Kidney (tissue), 14 donors: ENCODE data around the gene RALGPS1. TPM values are rescaled to one million over a fixed set of nuclear protein-coding genes. Genes with fewer than 3 reads are reported as not detected.

Experiments used
- DNase-seq, 5 donors: peaks; one replicate each; pipeline ENCODE4 v3.0.0-alpha.2; 2013 to 2020
- FAIRE-seq: peaks from 2 replicates; lab custom pipeline; 2012; peaks lifted over from hg19 to GRCh38; lab: Jason Lieb, UNC
- H3K27ac ChIP-seq, 2 donors: one replicate each; pipeline ENCODE4 v1.7.0; 2013; ENCODE audit warnings: low read depth in 2 of 2, low read length in 2 of 2, inconsistent platforms in 1 of 2
- H3K27me3 ChIP-seq: one replicate; pipeline ENCODE4 v1.7.1; 2013; ENCODE audit warnings: low read length, inconsistent platforms; ENCODE audit not compliant: control insufficient read depth, insufficient read depth
- H3K36me3 ChIP-seq, 3 donors: one replicate each; pipeline versions ENCODE4 v1.7.0 to v1.7.1; 2013; ENCODE audit warnings: low read length in 3 of 3, control low read depth in 1 of 3, inconsistent platforms in 1 of 3; ENCODE audit not compliant: insufficient read depth in 3 of 3, control insufficient read depth in 2 of 3
- H3K4me1 ChIP-seq, 3 donors: one replicate each; pipeline versions ENCODE4 v1.7.0 to v1.7.1; 2013; ENCODE audit warnings: low read length in 3 of 3, inconsistent platforms in 1 of 3, low read depth in 1 of 3; ENCODE audit not compliant: control insufficient read depth in 2 of 3, insufficient read depth in 2 of 3
- H3K4me3 ChIP-seq, 3 donors: one replicate each; pipeline versions ENCODE4 v1.7.0 to v1.8.1; 2013; ENCODE audit warnings: low read length in 3 of 3, control low read depth in 1 of 3, inconsistent platforms in 1 of 3
- H3K9ac ChIP-seq, 3 donors: one replicate each; pipeline versions ENCODE4 v1.7.0 to v1.7.1; 2013; ENCODE audit warnings: low read length in 3 of 3, control low read depth in 1 of 3, inconsistent platforms in 1 of 3
- H3K9me3 ChIP-seq, 3 donors: one replicate each; pipeline versions ENCODE4 v1.7.0 to v1.7.1; 2013; ENCODE audit warnings: low read length in 3 of 3, control low read depth in 1 of 3, inconsistent platforms in 1 of 3; ENCODE audit not compliant: control insufficient read depth in 2 of 3, insufficient read depth in 1 of 3
- CTCF ChIP-seq: IDR thresholded peaks from 3 replicates; pipeline ENCODE4 v1.5.1; 2012; ENCODE audit warnings: mild to moderate bottlenecking, moderate library complexity, borderline replicate concordance; ENCODE audit not compliant: insufficient read depth; ENCODE audit errors: extremely low read depth
- intact Hi-C: fragments of 100-400 bp; cut with DNase I; formaldehyde crosslinking; loops from one replicate; pipeline ENCODE4 v1.11.1; 2022
- polyA plus RNA-seq: library from polyadenylated mRNA; stranded (reverse); fragments of 350-450 nt; fragmentation: Illumina TruSeq; extraction: RNeasy Lipid Tissue Mini Kit (QIAGEN cat#74804); gene quantifications from one replicate; pipeline ENCODE4 v1.2.3, GENCODE V29; 2014; ENCODE audit warnings: low read depth, low replicate concordance; ENCODE audit not compliant: insufficient read depth
- total RNA-seq: library from RNA; stranded (reverse); fragmentation: NEBNext Ultra II Directional; extraction: Animal tissue kit (Norgen Biotek cat#: 25700); gene quantifications from one replicate; pipeline ENCODE4 v1.2.1, GENCODE V29; 2021
- donor health status: control.
- donor health status: control.
- donor health status: control.
- donor health status: control.
- donor health status: control.
- donor health status: DM: yes; HTN: yes; CAD: no.
- donor health status: Normal renal cell carcinoma (clear cell type).

Gene RALGPS1
- total and polyA plus RNA-seq, 2 donors from 2014 or later: 9.4 to 25.2 TPM

- intact Hi-C loops: no loop called here
- FAIRE-seq: no peak
- H3K4me1 ChIP-seq: peaks cover 0 to 6% (median 4%) of the 10 kb centered on the region in 3 donors
Measured at GRCh38 chr9:127130235-127130634, 215.7 kb downstream of the RALGPS1 start.

GRCh38 chr9:127130661-127131538, 216.3 kb downstream of the RALGPS1 start:
- intact Hi-C loops: no loop called here
- DNase-seq: peak in 1 of 5 donors; percentile 60
- Histone ChIP-seq H3K9me3 (no peaks in the 10 kb centered on the region), H3K27me3 (peaks cover 2% of the 10 kb centered on the region), H3K4me3 (no peak overlapping the region), H3K27ac (no peak overlapping the region), H3K4me1 (peaks cover 0 to 6% (median 4%) of the 10 kb centered on the region in 3 donors), H3K9ac (no peak overlapping the region), H3K36me3 (no peaks in the 10 kb centered on the region)
- FAIRE-seq: no peak
- no peak for TF ChIP-seq CTCF

More at GRCh38 chr9:127130235-127130634, 215.7 kb downstream of the RALGPS1 start:
- no peak for TF ChIP-seq CTCF
- no peak overlapping the region for H3K9ac ChIP-seq
- no peak overlapping the region for H3K4me3 ChIP-seq
- H3K36me3 ChIP-seq: no peaks in the 10 kb centered on the region
- peaks cover 2% of the 10 kb centered on the region for H3K27me3 ChIP-seq
- H3K9me3 ChIP-seq: no peaks in the 10 kb centered on the region
- no peak for DNase-seq
- no peak overlapping the region for H3K27ac ChIP-seq

- Histone ChIP-seq H3K9me3 (no peaks in the 10 kb centered on the region), H3K27me3 (peaks cover 2% of the 10 kb centered on the region), H3K27ac (no peak overlapping the region), H3K36me3 (no peaks in the 10 kb centered on the region), H3K4me3 (no peak overlapping the region), H3K9ac (no peak overlapping the region), H3K4me1 (peaks cover 0 to 6% (median 4%) of the 10 kb centered on the region in 3 donors)
- DNase-seq (peak in 1 of 5 donors; percentile 9), FAIRE-seq (no peak)
- intact Hi-C loops: no loop called here
- TF ChIP-seq CTCF: no peak
Measured at GRCh38 chr9:127131871-127132270, 217.3 kb downstream of the RALGPS1 start.
